NCI-H1694 (cell line): Measurements from ENCODE around the gene ARHGAP12.
"Not testable (repeated sequence)": the region's sequence is repeated elsewhere in the genome, so short reads cannot be mapped to it uniquely, and the experiment has no call there.

Experiments
- DNase-seq: peaks from one replicate; lab custom pipeline; 2025; lab: John Stamatoyannopoulos, UW

ARHGAP12 gene

DNA sequence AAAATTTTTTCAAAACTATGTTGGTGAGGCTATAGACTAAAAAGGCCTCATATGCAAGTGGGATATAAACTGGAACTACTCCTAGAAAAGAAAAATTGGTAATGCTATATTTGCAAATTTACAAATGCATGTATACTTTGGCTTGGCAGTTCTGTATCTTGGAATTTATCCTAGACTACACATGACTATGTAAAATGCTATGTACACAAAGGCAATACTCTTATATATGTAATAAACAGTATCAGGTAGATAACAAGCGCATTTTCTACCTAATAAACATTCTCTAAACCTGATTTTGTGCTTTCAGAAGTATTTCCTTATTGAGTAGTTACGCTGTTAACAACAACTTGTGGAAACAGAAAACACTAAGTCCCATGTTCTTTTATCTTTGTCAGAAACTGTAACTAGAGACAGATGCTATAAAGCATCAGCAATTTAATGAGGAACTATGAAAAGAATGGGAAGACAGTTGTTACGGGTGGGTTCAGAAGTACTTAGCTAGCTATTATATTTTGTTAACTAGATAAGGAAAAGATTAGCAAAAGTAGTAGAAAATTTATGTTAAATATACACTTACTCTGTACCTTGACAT is 107.8 kb downstream of the ARHGAP12 start:
- DNase-seq = no peak

DNA sequence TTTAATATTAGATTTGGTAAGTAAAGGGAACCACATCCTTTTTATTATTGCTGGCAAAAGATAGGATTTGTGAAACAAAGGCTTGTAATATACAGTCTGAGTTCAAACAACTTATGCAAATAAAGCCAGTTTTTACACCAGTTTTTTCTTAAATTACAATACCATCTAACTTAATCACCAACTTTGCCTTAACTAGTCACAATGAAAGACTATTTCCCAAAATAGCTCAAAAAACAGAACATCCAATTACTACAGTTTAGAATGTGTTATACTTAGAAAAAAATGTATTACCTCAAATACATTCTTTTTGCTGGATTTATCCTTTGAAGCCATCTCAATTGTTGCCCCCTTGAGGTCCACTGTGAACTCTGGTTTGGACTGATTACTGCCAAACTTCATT is 108.5 kb downstream of the ARHGAP12 start:
- no peak for DNase-seq

GRCh38 chr10:31819391-31819820 is 109.2 kb downstream of the ARHGAP12 start:
- no peak for DNase-seq

DNA sequence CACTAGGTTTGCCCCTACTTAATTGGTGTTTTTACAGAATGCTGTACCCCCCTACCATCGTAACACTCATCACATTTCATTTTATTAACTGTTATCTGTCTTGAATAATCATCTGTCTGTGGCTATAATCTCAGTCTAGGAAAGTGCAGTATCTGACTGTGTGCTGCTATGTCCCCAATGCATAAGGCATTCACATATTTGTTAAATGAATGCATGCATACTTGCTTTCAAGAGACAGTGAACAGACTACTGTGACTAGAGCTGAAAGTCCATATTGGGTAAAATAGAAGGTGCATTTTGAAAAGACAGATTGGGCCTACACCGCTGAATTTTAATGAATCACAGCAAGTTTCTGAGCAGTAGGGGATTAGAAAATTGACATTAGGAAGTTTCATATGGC is 112.3 kb downstream of the ARHGAP12 start:
- DNase-seq = no peak

- peak; percentile 33 for DNase-seq
Observed at GRCh38 chr10:31808258-31809218, 120.1 kb downstream of the ARHGAP12 start.

- DNase-seq = no peak
Observed at GRCh38 chr10:31804352-31804810, 124.2 kb downstream of the ARHGAP12 start.

DNA sequence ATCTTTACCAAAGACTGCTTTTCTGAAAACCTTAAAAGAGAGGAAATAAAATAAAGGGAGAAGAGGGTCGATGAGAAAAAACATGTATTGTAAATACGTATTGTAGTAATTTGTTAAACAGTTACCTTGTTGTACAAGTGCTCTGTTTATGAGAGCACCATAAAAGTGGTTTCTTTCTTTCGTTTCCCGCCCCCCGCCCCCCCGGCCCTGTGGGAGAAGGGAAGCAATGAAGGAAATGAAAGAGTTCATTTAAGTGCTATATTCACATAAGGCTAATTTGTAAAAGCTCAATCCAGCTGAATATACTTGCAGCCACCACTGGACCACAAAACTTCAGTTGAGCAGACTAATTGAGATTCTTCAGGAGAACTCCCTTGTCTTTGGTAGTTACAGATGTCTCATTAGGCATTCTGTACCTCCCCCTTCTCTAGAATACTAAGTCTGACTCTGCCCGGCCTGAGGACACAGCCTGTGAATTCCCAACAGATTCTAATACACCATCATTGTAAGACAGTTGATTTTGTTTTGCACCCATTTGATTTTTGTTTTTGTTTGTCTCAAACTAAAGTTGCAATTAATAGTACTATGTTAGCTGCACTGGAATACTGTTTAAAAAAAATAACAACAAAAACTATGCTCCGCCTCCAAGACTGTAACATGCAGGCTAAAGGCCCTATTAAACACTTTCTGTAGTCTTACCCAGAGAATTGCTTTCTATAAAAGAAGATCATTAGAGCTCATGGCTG is 124.9 kb downstream of the ARHGAP12 start:
- no peak for DNase-seq

DNA sequence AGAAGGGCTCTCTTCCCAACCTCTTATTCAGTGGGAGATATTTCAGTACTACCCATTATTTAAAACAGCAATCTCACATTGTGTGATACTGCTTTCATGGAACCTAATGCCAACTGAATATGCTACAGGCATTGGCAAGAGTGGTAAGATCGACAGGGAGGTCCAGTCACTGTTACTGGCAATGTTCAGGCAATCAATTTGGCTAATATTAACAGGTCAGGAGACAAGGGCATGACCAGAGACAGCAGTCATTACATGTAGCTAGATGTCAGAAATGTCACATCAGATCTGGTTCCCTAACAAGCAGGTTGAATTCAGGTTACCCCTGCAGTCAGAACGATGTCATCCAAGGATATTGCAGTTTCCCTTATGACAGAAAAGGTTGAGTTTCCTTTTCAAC is 129.4 kb downstream of the ARHGAP12 start:
- DNase-seq = no peak

DNA sequence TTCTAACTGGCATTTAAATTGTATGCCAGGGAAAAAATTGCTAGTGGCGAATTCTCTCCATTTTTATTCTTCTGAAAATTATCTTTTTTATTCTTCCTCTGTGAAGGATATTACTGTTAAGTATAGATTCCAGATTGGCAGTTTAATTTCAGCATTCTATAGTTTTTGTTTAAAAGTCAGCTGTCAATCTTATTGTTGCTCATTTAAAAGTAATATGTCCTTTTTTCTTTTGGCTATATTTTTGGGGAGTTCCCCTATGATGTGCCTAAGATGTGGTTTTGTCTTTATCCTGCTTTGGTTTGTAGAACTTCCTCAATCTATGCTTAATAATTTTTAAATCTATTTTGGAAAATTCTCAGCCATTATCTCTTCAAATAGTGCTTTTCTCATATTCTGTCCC is 135.9 kb downstream of the ARHGAP12 start:
- no peak for DNase-seq

DNA sequence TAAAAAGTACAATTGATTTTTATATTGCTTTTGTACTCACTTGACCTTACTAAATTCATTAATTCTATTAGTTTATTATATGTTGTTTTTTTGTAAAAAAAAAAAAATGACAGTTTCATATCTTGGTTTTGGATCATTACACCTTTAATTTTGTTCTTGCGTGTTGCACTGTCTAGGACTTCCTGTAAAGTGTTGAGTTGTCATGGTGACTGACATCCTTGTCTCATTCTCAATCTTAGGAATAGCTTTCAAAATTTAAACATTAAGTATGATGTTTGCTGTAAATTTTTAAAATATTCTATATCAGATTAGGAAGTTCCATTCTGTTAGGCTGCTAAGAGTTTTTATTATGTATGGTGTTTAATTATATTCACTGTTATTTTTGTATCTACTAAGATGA is 139.1 kb downstream of the ARHGAP12 start:
- no peak for DNase-seq

DNA sequence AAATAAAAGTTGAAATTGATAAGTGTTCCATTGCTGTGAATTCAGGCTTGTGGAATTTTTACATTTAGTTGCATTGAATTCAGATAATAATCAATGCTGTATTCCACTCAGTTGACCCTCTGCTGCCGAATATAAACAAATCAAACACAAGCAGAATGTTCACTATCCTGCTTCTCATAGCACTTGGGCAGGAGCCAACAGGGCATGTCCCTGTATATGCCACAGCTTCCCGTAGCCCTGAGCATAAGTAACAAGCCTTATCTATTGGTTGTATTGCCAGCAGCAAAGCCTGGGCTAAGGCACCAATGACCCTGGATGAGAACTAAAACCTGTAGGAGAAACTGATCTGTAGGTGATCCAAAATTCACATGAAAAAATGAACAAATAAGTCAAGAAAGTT is 145.9 kb downstream of the ARHGAP12 start:
- no peak for DNase-seq

DNA sequence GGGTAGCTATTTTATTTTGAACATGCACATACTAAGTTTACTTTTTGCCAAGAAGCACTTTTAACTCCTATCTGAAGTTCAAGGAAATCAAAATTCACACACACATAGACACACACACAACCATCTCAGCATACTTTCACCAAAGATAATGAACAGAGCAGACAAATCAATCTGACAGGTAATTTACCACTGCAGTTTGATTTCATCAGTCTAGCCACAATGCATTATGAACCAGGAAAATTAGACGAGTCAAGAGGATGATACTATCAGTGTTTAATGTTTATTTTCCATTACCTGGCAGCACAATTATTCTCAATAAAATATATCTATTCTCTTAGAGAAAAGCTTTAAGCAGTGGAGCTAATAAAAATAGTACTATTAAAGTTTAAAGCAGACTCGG is 147.9 kb downstream of the ARHGAP12 start:
- DNase-seq = no peak

DNA sequence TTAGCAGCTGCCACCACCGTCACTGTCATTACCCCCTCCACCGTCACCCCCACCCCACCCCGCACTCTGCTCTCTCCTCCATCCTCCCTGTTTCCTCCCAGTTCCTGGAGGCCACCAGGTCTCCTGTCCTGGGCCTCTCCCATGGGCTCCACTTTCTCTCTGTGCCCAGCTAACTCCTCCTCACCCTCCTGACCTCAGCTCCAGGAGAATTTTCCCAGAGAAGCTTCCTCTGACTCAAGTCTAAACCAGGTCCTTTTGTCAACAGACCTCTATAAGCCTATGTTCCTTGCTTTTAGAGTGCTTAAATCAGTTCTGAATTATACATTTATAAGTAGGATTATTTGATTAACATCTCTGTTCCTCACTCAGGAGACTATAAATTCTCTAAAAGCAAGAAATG is 150.0 kb downstream of the ARHGAP12 start:
- DNase-seq = no peak

- no peak for DNase-seq
Observed at GRCh38 chr10:31776159-31776558, 152.5 kb downstream of the ARHGAP12 start.

DNA sequence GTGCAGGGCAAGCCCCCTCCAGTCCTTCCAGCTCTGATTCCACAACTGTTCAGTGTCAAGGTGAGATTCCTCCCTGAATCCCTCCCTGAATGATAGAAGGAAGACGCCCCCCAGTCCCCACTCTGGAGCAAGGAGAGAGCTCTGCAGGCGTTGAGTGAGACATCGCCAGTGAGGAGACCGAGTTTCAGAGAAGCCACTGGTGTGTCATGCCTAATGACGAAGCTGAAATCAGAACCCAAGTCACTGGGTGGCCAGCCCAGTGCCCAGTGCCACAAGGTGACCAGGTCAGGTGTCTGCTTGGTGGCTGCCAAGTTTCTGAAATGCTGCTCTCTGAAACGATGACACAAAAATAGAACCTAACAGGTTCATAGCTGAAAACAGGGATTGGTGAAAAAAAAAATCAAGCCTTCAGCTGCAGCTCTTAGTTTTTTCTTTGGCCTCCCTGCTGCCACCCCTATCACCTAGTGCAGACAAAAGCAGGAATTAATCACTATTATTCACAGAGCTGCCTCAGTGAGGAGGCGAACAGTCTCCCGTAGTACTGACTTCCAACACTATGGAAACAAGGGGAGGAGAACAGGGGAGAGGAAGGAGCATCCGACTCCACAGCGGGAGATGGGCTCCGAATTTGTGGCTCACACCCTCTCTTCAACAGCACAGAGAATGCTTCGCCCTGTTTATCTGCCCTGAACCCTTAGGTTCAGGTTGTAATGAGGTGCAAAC is 153.5 kb downstream of the ARHGAP12 start:
- no peak for DNase-seq

DNA sequence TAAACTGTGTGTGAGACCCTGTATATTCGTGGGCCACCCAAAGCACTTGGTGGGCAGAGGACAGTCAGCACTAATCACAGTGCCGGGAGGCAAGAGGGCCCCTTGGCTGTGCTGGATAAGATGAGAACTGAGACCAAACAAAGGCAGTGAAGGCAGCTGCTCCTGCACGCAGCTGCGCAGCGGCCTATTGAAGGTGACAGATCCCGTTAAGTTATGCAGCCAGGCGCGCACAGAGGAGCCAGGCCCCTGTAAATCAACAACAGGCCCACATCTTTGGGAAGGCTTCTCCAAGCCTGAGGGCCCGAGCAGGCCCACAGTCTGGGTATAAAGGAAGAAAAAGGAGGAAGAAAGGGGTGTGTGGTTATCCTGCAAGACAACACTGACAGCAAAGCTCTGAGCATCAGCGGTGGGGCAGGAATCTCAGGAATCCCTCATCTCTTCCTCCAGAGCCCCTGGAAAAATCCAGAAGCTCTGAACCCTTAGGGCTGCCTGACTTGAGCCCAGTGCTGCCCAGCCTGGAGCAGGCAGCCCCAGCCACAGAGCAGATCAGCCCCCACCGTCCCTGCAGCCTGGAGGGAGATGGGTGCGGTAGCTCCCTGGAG is 154.2 kb downstream of the ARHGAP12 start:
- DNase-seq = no peak

- no peak for DNase-seq
Observed at GRCh38 chr10:31773749-31774298, 154.8 kb downstream of the ARHGAP12 start.

GRCh38 chr10:31771331-31771831 is 157.2 kb downstream of the ARHGAP12 start:
- no peak for DNase-seq

DNA sequence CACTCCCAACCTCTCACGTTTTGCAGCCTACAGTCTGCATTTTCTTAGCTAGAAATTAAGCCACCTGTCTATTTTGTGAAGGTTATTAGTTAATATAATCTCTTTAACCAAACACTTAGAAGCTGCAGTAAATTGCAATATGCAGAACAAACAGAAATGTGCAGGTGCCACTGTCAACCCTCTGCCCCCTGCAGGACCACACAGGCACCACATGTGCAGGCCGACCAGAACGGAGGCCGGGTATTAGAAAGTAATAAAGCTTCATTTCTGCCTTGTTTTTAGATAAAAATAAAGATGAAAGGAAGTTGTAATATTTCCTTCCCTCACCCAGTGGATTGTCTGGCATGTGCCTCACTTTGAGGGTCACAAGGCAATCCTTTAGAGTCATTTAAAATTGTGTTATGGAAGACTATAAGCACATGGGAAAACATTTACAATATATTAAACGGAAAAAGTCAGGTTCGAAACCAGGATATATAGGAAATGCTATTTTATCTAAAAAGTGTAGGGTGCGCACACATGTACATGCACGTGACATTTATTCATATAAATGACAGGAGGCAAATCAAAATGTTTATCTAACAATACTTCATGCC is 158.2 kb downstream of the ARHGAP12 start:
- no peak for DNase-seq

DNA sequence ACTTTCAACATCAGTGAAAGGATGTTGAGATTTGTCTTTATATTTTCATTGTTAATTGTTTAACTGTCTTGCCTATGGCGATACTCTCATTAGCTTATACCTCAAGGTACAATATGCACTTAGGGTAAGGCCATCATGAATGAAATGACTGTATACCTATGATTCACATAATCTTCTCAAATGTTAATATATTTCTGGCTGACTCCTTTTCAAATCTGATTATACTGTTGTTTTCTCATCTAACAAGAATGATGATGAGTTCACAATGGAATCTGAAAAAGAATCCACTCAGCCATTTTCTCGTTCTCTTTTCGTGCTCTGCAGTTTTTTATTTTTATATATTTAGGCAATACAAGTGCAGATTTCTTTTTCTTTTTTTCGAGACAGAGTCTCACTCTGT is 159.1 kb downstream of the ARHGAP12 start:
- no peak for DNase-seq

- not testable (repeated sequence) for DNase-seq
Observed at GRCh38 chr10:31768935-31769334, 159.7 kb downstream of the ARHGAP12 start.
